Measurements from ENCODE around the gene PYGM.

PYGM gene

GRCh38 chr11:64735725-64736259, 24.0 kb downstream of the PYGM start:
- no peak for DNase-seq (ENCODE audit: low read depth in 2 of 2)

GRCh38 chr11:64734811-64735724, 24.7 kb downstream of the PYGM start:
- no peak for DNase-seq (ENCODE audit: low read depth in 2 of 2)

- DNase-seq (ENCODE audit: low read depth in 2 of 2): no peak
These were observed 28.2 kb downstream of the PYGM start for GRCh38 chr11:64731601-64732000.

- DNase-seq (ENCODE audit: low read depth in 2 of 2): no peak
These were observed 29.9 kb downstream of the PYGM start for GRCh38 chr11:64729851-64730382.

GRCh38 chr11:64728757-64729365, 30.9 kb downstream of the PYGM start:
- DNase-seq (ENCODE audit: low read depth in 2 of 2): no peak

GRCh38 chr11:64726867-64727530, 32.8 kb downstream of the PYGM start:
- DNase-seq (ENCODE audit: low read depth in 2 of 2): no peak

GRCh38 chr11:64726211-64726641, 33.5 kb downstream of the PYGM start:
- no peak for DNase-seq (ENCODE audit: low read depth in 2 of 2)

- DNase-seq (ENCODE audit: low read depth in 2 of 2): no peak
These were observed 34.8 kb downstream of the PYGM start for GRCh38 chr11:64724863-64725532.

GRCh38 chr11:64723907-64724862, 35.6 kb downstream of the PYGM start:
- no peak for DNase-seq (ENCODE audit: low read depth in 2 of 2)

GRCh38 chr11:64723117-64723906, 36.5 kb downstream of the PYGM start, which contains the start of gene NRXN2:
Gene NRXN2, minus strand, starts transcription at chr11:64723197. Its CDS starts 9,498 bp downstream, at chr11:64713699.
- peak; percentile 62 to 74 for DNase-seq (ENCODE audit: low read depth in 2 of 2)

- no peak for DNase-seq (ENCODE audit: low read depth in 2 of 2)
These were observed 37.4 kb downstream of the PYGM start for GRCh38 chr11:64722141-64723065.

- no peak for DNase-seq (ENCODE audit: low read depth in 2 of 2)
These were observed 38.4 kb downstream of the PYGM start for GRCh38 chr11:64721359-64721699.

- no peak for DNase-seq (ENCODE audit: low read depth in 2 of 2)
These were observed 39.0 kb downstream of the PYGM start for GRCh38 chr11:64720640-64721358.

- no peak for DNase-seq (ENCODE audit: low read depth in 2 of 2)
These were observed 39.6 kb downstream of the PYGM start for GRCh38 chr11:64720167-64720566.

- DNase-seq (ENCODE audit: low read depth in 2 of 2): no peak
These were observed 40.4 kb downstream of the PYGM start for GRCh38 chr11:64719406-64719805.

- DNase-seq (ENCODE audit: low read depth in 2 of 2): no peak
These were observed 41.0 kb downstream of the PYGM start for GRCh38 chr11:64718780-64719124.

GRCh38 chr11:64718084-64718779, 41.5 kb downstream of the PYGM start:
- no peak for DNase-seq (ENCODE audit: low read depth in 2 of 2)
